HEK293 (cell line): Measurements from ENCODE around the gene MGLL.

Source experiments
- CTCF ChIA-PET: fragments of 350-600 bp; formaldehyde crosslinking; extraction: SDS; loops from one replicate; lab custom pipeline; 2021; ENCODE audit warnings: antibody characterized with exemption; lab: Yijun Ruan, JAX
- POLR2A ChIA-PET: fragments of 300-600 bp; formaldehyde crosslinking; extraction: SDS; loops from one replicate; lab custom pipeline; 2020; ENCODE audit warnings: antibody characterized with exemption, inconsistent platforms; lab: Yijun Ruan, JAX
- H3K27ac ChIP-seq: fragments of 200-500 bp; sonication (Bioruptor generic); 2 replicates; pipeline ENCODE4 v1.5.1; 2014; ENCODE audit warnings: low read depth, low read length, control low read depth, inconsistent platforms; ENCODE audit errors: extremely low read depth
- H3K36me3 ChIP-seq, 2 experiments: fragments of 200-500 bp in 1 of 2; sonication (Bioruptor generic) in 1 of 2; 1 replicate in 1 of 2; 2 replicates in 1 of 2; pipeline ENCODE4 v1.5.1; 2014 to 2017; ENCODE audit warnings: inconsistent platforms in 2 of 2, low read length in 2 of 2; ENCODE audit not compliant: control insufficient read depth in 2 of 2, insufficient read depth in 1 of 2
- H3K4me1 ChIP-seq: fragments of 200-500 bp; sonication (Bioruptor generic); 2 replicates; pipeline ENCODE4 v1.5.1; 2014; ENCODE audit warnings: mild to moderate bottlenecking, low read length, inconsistent platforms; ENCODE audit not compliant: control insufficient read depth, insufficient read depth
- H3K4me3 ChIP-seq: 2 replicates; pipeline ENCODE4 v1.5.1; 2011; ENCODE audit warnings: low read depth, mild to moderate bottlenecking, control low read depth, low read length, moderate library complexity
- H3K9me3 ChIP-seq: fragments of 200-500 bp; sonication (Bioruptor generic); 2 replicates; pipeline ENCODE4 v1.5.1; 2014; ENCODE audit warnings: low read depth, low read length, inconsistent platforms; ENCODE audit not compliant: control insufficient read depth, insufficient read depth
- EGR2 ChIP-seq: fragments of 450-650 bp; formaldehyde crosslinking; IDR thresholded peaks from 2 replicates; pipeline ENCODE4 v1.5.1; 2016; ENCODE audit warnings: low read depth, missing biosample characterization, missing genetic modification characterization
- GFI1B ChIP-seq: fragments of 450-650 bp; formaldehyde crosslinking; IDR thresholded peaks from 2 replicates; pipeline ENCODE4 v1.5.1; 2016; ENCODE audit warnings: missing biosample characterization, missing genetic modification characterization
- HOXC10 ChIP-seq: sonication (generic); formaldehyde crosslinking; IDR thresholded peaks from 2 replicates; pipeline ENCODE4 v1.8.1; 2023; ENCODE audit warnings: mild to moderate bottlenecking, missing genetic modification reagents
- KLF16 ChIP-seq: fragments of 450-650 bp; formaldehyde crosslinking; IDR thresholded peaks from 2 replicates; pipeline ENCODE4 v1.5.1; 2017; ENCODE audit warnings: missing biosample characterization, missing genetic modification characterization
- MYNN ChIP-seq: fragments of 450-650 bp; formaldehyde crosslinking; IDR thresholded peaks from 2 replicates; pipeline ENCODE4 v1.5.1; 2016; ENCODE audit warnings: missing biosample characterization, missing genetic modification characterization, borderline replicate concordance
- REPIN1 ChIP-seq: fragments of 450-650 bp; formaldehyde crosslinking; IDR thresholded peaks from 2 replicates; pipeline ENCODE4 v1.5.1; 2017; ENCODE audit warnings: missing biosample characterization, missing genetic modification characterization, low read depth
- SP2 ChIP-seq: fragments of 450-650 bp; formaldehyde crosslinking; IDR thresholded peaks from 2 replicates; pipeline ENCODE4 v1.5.1; 2016; ENCODE audit warnings: missing biosample characterization, missing genetic modification characterization
- ZBTB20 ChIP-seq: fragments of 450-650 bp; formaldehyde crosslinking; IDR thresholded peaks from 2 replicates; pipeline ENCODE4 v1.5.1; 2016; ENCODE audit warnings: missing biosample characterization, missing genetic modification characterization
- ZBTB7A ChIP-seq: fragments of 450-650 bp; formaldehyde crosslinking; IDR thresholded peaks from 2 replicates; pipeline ENCODE4 v1.5.1; 2016; ENCODE audit warnings: low read depth, missing biosample characterization, missing genetic modification characterization
- ZBTB8A ChIP-seq: fragments of 450-650 bp; formaldehyde crosslinking; IDR thresholded peaks from 2 replicates; pipeline ENCODE4 v1.5.1; 2016; ENCODE audit warnings: missing biosample characterization, missing genetic modification characterization
- ZEB2 ChIP-seq: fragments of 450-650 bp; formaldehyde crosslinking; IDR thresholded peaks from 2 replicates; pipeline ENCODE4 v1.5.1; 2016; ENCODE audit warnings: missing biosample characterization, missing genetic modification characterization
- ZFP41 ChIP-seq: fragments of 450-650 bp; formaldehyde crosslinking; IDR thresholded peaks from 2 replicates; pipeline ENCODE4 v1.5.1; 2016; ENCODE audit warnings: missing biosample characterization, missing genetic modification characterization, borderline replicate concordance
- ZNF114 ChIP-seq: fragments of 450-650 bp; formaldehyde crosslinking; IDR thresholded peaks from 2 replicates; pipeline ENCODE4 v1.5.0; 2017; ENCODE audit warnings: missing biosample characterization, missing genetic modification characterization
- ZNF138 ChIP-seq: fragments of 450-650 bp; formaldehyde crosslinking; IDR thresholded peaks from 2 replicates; pipeline ENCODE4 v1.5.1; 2016; ENCODE audit warnings: missing biosample characterization, missing genetic modification characterization, borderline replicate concordance
- ZNF157 ChIP-seq: fragments of 450-650 bp; formaldehyde crosslinking; IDR thresholded peaks from 2 replicates; pipeline ENCODE4 v1.5.1; 2016; ENCODE audit warnings: missing biosample characterization, missing genetic modification characterization
- ZNF266 ChIP-seq: fragments of 450-650 bp; formaldehyde crosslinking; IDR thresholded peaks from 2 replicates; pipeline ENCODE4 v1.5.1; 2016; ENCODE audit warnings: missing biosample characterization, missing genetic modification characterization, low read depth
- ZNF335 ChIP-seq: fragments of 450-650 bp; formaldehyde crosslinking; conservative IDR thresholded peaks from 2 replicates; pipeline ENCODE4 v1.5.1; 2016; ENCODE audit warnings: missing biosample characterization, missing genetic modification characterization
- ZNF391 ChIP-seq: fragments of 450-650 bp; formaldehyde crosslinking; IDR thresholded peaks from 2 replicates; pipeline ENCODE4 v1.5.1; 2016; ENCODE audit warnings: low read depth, missing biosample characterization, missing genetic modification characterization, borderline replicate concordance
- ZNF555 ChIP-seq: fragments of 450-650 bp; formaldehyde crosslinking; conservative IDR thresholded peaks from 2 replicates; pipeline ENCODE4 v1.5.1; 2017; ENCODE audit warnings: missing biosample characterization, mild to moderate bottlenecking, missing genetic modification characterization, inconsistent platforms
- ZNF843 ChIP-seq: fragments of 450-650 bp; formaldehyde crosslinking; IDR thresholded peaks from 2 replicates; pipeline ENCODE4 v1.5.1; 2016; ENCODE audit warnings: missing biosample characterization, missing genetic modification characterization
- ZSCAN16 ChIP-seq: fragments of 450-650 bp; formaldehyde crosslinking; IDR thresholded peaks from 2 replicates; pipeline ENCODE4 v1.5.1; 2016; ENCODE audit warnings: missing biosample characterization, missing genetic modification characterization
- ZSCAN23 ChIP-seq: fragments of 450-650 bp; formaldehyde crosslinking; IDR thresholded peaks from 2 replicates; pipeline ENCODE4 v1.5.1; 2016; ENCODE audit warnings: missing biosample characterization, missing genetic modification characterization
- ZSCAN4 ChIP-seq: fragments of 450-650 bp; formaldehyde crosslinking; IDR thresholded peaks from 2 replicates; pipeline ENCODE4 v1.5.1; 2017; ENCODE audit warnings: missing biosample characterization, missing genetic modification characterization
- ZXDB ChIP-seq: fragments of 450-650 bp; formaldehyde crosslinking; IDR thresholded peaks from 2 replicates; pipeline ENCODE4 v1.5.1; 2016; ENCODE audit warnings: missing biosample characterization, missing genetic modification characterization
- TF ChIP-seq, protein P1 (sequence below): fragments of 450-650 bp; formaldehyde crosslinking; IDR thresholded peaks from 2 replicates; pipeline ENCODE4 v1.5.1; 2017; ENCODE audit warnings: missing biosample characterization, missing genetic modification characterization
- TF ChIP-seq, protein P2 (sequence below): fragments of 450-650 bp; formaldehyde crosslinking; IDR thresholded peaks from 2 replicates; pipeline ENCODE4 v1.5.1; 2016; ENCODE audit warnings: missing biosample characterization, missing genetic modification characterization
- TF ChIP-seq, protein P3 (sequence below): fragments of 450-650 bp; formaldehyde crosslinking; IDR thresholded peaks from 2 replicates; pipeline ENCODE4 v1.5.1; 2017; ENCODE audit warnings: missing biosample characterization, missing genetic modification characterization

The MGLL gene

GRCh38 chr3:127719369-127719768 is 102.9 kb downstream of the MGLL start:
- no peaks in the 10 kb centered on the region for H3K9me3 ChIP-seq
- no peak overlapping the region for H3K27ac ChIP-seq
- H3K36me3 ChIP-seq: no peaks in the 10 kb centered on the region
- no peaks in the 10 kb centered on the region for H3K4me1 ChIP-seq
- TF ChIP-seq KLF16 (tag by site-specific recombination) (no peak), MYNN (no peak), ZFP41 (tag by site-specific recombination) (no peak), ZBTB8A (tag by site-specific recombination) (no peak), ZEB2 (tag by site-specific recombination) (no peak), ZSCAN23 (tag by site-specific recombination) (no peak), ZNF266 (tag by site-specific recombination) (no peak)
- TF ChIP-seq, protein P1, sequence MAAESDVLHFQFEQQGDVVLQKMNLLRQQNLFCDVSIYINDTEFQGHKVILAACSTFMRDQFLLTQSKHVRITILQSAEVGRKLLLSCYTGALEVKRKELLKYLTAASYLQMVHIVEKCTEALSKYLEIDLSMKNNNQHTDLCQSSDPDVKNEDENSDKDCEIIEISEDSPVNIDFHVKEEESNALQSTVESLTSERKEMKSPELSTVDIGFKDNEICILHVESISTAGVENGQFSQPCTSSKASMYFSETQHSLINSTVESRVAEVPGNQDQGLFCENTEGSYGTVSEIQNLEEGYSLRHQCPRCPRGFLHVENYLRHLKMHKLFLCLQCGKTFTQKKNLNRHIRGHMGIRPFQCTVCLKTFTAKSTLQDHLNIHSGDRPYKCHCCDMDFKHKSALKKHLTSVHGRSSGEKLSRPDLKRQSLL (tag by site-specific recombination): no peak
- ChIA-PET POLR2A (no interaction called here), CTCF (no interaction called here)
- H3K4me3 ChIP-seq: no peak overlapping the region

DNA sequence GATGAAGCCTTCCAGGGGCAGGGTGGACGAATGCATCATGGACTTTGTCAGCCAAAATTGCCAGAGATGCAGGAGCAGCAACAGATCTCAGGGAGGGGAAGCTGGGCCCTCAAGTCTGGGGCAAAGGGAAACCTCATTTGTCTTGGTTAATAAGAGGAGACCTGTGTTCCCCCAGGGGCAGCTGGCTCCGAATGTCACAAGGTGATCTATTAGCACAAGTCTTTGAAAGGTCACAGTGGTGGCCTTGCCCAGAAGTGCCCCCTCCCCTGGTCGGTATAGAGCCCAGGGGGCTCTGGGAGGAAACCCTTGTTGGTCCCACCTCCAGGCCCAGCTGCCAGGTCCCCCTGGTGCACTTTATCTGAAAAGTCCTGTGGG is 103.4 kb downstream of the MGLL start:
- Histone ChIP-seq H3K4me3 (no peak overlapping the region), H3K36me3 (no peaks in the 10 kb centered on the region), H3K4me1 (no peaks in the 10 kb centered on the region), H3K9me3 (no peaks in the 10 kb centered on the region), H3K27ac (no peak overlapping the region)
- ChIA-PET CTCF (no interaction called here), POLR2A (no interaction called here)
- TF ChIP-seq HOXC10 (CRISPR knock-in tag) (no peak), ZNF335 (tag by site-specific recombination) (no peak), ZBTB20 (tag by site-specific recombination) (no peak), GFI1B (tag by site-specific recombination) (no peak), SP2 (tag by site-specific recombination) (no peak), ZNF391 (tag by site-specific recombination) (no peak), ZNF138 (tag by site-specific recombination) (no peak), ZSCAN4 (tag by site-specific recombination) (no peak), ZSCAN16 (tag by site-specific recombination) (no peak), REPIN1 (tag by site-specific recombination) (no peak), ZBTB7A (tag by site-specific recombination) (no peak), EGR2 (no peak), ZNF114 (tag by site-specific recombination) (no peak), ZNF555 (no peak), ZNF157 (no peak), ZNF843 (tag by site-specific recombination) (no peak), ZXDB (no peak)
- TF ChIP-seq, protein P2, sequence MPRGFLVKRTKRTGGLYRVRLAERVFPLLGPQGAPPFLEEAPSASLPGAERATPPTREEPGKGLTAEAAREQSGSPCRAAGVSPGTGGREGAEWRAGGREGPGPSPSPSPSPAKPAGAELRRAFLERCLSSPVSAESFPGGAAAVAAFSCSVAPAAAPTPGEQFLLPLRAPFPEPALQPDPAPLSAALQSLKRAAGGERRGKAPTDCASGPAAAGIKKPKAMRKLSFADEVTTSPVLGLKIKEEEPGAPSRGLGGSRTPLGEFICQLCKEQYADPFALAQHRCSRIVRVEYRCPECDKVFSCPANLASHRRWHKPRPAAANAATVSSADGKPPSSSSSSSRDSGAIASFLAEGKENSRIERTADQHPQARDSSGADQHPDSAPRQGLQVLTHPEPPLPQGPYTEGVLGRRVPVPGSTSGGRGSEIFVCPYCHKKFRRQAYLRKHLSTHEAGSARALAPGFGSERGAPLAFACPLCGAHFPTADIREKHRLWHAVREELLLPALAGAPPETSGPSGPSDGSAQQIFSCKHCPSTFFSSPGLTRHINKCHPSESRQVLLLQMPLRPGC (tag by site-specific recombination): no peak
- TF ChIP-seq, protein P3, sequence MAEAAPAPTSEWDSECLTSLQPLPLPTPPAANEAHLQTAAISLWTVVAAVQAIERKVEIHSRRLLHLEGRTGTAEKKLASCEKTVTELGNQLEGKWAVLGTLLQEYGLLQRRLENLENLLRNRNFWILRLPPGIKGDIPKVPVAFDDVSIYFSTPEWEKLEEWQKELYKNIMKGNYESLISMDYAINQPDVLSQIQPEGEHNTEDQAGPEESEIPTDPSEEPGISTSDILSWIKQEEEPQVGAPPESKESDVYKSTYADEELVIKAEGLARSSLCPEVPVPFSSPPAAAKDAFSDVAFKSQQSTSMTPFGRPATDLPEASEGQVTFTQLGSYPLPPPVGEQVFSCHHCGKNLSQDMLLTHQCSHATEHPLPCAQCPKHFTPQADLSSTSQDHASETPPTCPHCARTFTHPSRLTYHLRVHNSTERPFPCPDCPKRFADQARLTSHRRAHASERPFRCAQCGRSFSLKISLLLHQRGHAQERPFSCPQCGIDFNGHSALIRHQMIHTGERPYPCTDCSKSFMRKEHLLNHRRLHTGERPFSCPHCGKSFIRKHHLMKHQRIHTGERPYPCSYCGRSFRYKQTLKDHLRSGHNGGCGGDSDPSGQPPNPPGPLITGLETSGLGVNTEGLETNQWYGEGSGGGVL: no peak
